Kidney glomerular epithelial cell (primary cell): ENCODE data around the gene POLR2J3.
"Not testable (repeated sequence)": the region's sequence is repeated elsewhere in the genome, so short reads cannot be mapped to it uniquely, and the experiment has no call there.

Experiments
- DNase-seq: peaks from one replicate; lab custom pipeline; 2025; lab: John Stamatoyannopoulos, UW

Gene POLR2J3

GRCh38 chr7:102583495-102583894 is 11.1 kb upstream of the POLR2J3 start:
- DNase-seq: not testable (repeated sequence)

GRCh38 chr7:102581722-102582121 is 9.3 kb upstream of the POLR2J3 start:
- DNase-seq: not testable (repeated sequence)

- not testable (repeated sequence) for DNase-seq
Observed at GRCh38 chr7:102578486-102578885, 6.1 kb upstream of the POLR2J3 start.

GRCh38 chr7:102577315-102578240 is 5.2 kb upstream of the POLR2J3 start:
- not testable (repeated sequence) for DNase-seq

DNA sequence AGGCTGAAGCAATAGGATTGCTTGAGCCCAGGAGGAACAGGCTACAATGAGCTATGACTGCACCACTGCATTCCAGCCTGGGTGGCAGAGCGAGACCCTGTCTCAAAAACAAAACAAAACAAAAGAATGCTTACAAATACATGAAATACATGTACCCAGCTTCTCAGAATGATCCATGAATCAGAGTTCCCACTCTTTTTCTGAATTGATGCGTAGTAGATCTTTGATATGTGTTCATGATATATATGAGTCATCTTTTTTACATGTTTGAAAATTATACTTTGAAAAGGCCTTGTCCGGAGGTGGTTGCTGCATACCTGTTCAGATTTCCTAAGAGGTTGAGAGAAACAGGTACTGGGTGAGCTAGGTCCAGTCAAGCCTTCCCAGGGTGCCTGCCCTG is 4.0 kb upstream of the POLR2J3 start:
- DNase-seq: not testable (repeated sequence)

GRCh38 chr7:102574607-102575006 is 2.2 kb upstream of the POLR2J3 start:
- not testable (repeated sequence) for DNase-seq

GRCh38 chr7:102568620-102569019 is 3.8 kb downstream of the POLR2J3 start:
- not testable (repeated sequence) for DNase-seq

DNA sequence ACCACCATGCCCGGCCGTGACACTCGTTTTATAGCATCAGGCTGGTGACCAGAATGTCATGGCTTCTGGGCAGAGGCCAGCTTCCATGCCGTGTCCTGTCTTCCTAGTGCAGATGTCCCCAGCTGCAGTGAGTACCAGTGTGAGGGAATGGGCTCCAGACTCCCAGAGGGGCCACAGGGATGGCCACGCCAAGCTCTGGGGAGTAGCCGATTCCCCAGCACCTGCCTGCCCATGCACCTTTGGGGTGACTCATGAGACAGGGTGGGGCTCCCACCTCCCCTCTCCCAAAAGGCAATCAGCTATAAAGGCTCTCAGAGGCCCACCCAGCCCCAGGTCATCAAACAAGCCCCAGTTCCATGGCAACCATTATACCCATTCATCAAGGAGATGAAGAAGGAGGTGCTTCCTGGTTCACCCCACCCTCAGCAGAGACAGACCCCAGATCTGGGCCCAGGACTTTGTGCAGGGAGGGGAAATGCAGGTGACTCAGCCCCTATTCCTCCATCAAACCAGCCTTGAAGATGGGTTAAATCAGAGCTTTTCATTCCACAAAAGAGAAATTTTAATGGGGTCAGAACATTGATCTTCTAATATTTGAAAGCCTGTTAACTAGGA is 21.5 kb downstream of the POLR2J3 start, which contains the start of gene SPDYE2:
SPDYE2 (plus strand) TSS at position 419 of the 615 bp plus-strand sequence. CDS start 2,030 bp downstream, outside the sequence.
- not testable (repeated sequence) for DNase-seq

DNA sequence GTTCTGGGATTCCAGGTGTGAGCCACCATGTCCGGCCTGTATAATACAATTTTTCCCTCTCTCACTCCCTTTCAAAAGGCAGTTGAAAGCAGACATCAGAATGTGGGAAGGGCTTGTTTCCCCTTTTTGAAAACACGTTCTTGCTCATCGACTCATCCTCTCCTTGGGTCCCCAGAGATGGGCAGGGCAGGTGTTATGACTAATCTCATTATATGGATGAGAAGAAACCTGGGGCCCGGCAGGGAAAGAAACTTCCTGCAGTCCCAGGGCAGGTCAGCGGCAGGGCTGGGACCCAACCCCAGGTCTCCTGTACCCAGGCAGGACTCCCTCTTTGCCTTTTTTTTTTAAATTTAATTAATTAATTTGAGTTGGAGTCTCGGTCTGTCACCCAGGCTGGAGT is 26.0 kb downstream of the POLR2J3 start:
- DNase-seq: not testable (repeated sequence)

DNA sequence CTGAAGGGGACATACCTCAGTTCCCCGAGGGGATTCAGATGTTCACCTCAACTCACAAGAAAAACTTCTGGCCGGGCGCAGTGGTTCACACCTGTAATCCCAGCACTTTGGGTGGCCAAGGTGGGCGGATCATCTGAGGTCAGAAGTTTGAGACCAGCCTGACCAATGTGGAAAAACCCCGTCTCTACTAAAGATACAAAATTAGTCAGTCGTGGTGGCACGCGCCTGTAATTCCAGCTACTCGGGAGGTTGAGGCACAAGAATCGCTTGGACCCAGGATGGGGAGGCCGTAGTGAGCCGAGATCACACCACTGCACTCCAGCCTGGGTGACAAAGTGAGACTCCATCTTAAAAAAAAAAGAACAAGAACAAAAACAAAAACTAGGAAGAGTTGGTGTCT is 27.1 kb downstream of the POLR2J3 start:
- not testable (repeated sequence) for DNase-seq

DNA sequence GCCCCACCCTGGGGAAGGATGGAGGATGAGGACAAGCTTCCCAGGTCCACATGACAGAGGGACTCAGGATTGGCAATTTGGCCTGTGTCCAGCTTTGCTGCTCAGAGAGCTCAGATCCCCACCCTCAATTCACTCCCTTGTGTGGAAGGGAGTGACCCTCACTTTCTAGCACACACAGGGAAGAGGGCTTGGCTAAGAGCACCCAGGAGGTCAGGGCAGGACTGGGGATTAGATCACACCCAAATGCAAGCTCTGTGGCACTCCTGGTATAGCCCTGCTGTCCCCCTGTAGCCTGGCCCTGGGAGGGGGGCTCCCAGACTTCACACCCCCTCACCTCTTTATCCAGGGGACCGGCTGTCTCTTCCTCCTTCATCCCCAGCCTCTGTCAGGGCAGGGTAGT is 28.0 kb downstream of the POLR2J3 start:
- DNase-seq: not testable (repeated sequence)

GRCh38 chr7:102543596-102543995 is 28.8 kb downstream of the POLR2J3 start, which contains the start of gene UPK3BL2:
Gene UPK3BL2 (minus strand): TSS chr7:102543696. CDS start chr7:102543636, 60 bp downstream.
- DNase-seq: not testable (repeated sequence)

DNA sequence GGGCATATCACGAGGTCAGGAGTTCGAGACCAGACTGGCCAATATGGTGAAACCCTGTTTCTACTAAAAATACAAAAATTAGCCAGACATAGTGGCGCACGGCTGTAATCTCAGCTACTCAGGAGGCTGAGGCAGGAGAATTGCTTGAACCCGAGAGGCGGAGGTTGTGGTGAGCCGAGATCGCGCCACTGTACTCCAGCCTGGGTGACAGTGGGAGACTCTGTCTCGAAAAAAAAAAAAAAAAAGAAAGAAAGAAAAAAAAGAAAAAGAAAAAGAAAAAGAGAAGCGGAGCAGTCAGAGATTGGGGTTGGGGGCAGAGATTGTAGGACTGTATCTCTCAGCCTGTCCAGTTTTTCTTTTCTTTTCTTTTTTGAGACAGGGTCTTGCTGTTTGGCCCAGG is 29.6 kb downstream of the POLR2J3 start:
- DNase-seq: not testable (repeated sequence)

DNA sequence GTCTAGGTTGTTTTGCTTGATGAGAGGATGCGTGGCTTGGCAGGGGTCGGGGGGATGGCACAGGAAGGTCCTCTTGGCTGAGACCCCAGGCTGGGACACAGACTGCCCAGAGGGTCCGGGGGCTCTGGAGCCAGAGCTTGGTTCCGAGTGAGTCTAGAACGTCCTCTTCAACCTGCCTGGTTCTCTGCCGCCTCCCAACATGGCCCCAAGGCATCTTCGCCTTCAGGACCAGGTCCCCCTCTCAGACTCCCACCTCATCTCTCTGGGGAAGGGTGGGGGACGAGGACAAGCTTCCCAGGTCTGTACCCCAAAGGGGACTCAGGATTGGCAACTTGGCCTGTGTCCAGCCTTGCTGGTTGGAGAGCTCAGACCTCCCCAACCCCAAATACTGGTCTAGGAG is 30.3 kb downstream of the POLR2J3 start:
- not testable (repeated sequence) for DNase-seq

- not testable (repeated sequence) for DNase-seq
Observed at GRCh38 chr7:102540604-102541003, 31.8 kb downstream of the POLR2J3 start.

DNA sequence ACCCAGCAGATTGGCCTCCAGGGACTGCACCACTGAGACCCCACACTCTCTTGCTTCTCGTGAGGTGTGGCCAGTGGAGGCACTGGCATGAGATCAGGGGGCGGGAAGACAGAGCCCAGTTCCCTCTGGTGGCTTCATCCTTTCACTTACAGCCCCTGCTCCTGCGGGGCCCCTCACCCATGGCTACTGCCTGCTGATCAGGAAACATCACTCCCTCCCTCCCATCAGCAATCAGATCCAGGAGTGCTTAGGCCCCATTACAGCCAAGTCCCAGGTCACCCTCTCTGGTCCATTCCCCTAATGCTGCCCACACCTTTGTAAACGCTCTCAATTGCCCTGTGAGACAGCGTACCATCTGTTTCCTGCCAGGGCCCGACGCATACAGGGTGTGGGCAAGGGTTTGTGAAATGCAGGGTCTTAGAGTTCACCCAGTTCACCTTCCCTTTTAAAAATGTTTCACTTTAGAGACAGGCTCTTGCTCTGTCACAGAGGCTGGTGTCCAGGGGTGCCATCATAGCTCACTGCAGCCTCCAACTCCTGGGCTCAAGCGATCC is 37.2 kb downstream of the POLR2J3 start:
- DNase-seq: not testable (repeated sequence)

DNA sequence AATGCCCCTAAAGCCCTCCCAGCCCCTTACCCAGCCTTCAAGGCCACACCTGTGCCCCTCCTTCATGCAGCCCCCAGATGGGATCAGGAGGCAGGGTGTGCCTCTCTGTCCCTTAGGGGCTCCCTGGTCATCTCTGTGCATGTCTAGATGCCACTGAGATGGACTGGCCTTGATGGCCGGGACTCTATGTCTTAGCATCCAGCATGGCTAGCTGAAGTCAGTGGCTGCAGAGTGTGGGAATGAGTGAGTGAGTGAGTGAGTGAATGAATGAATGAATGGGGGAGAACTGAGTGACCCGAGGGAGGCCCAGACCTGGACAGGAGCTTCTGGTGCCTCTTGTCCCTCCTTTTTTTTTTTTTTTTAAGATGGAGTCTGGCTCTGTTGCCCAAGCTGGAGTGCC is 40.3 kb downstream of the POLR2J3 start:
- not testable (repeated sequence) for DNase-seq

DNA sequence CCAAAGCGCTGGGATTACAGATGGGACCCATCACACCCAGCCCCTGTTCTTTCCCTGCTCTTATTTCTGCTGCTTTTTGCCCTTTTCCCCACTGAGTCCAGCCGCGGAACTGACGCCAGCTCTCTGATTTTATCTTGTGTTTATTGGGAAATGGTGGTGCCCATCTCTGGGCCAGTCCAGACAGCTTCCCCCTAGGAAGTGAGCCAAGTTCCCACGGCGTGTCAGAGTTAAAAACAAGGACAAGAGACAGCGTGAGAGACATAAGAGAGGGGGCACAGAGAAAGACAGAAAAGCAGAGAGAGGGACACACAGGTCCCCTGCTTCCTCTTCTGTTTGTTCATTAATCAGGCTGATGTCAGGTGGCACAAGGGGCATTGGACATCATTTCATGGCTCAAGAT is 40.8 kb downstream of the POLR2J3 start:
- DNase-seq: not testable (repeated sequence)

DNA sequence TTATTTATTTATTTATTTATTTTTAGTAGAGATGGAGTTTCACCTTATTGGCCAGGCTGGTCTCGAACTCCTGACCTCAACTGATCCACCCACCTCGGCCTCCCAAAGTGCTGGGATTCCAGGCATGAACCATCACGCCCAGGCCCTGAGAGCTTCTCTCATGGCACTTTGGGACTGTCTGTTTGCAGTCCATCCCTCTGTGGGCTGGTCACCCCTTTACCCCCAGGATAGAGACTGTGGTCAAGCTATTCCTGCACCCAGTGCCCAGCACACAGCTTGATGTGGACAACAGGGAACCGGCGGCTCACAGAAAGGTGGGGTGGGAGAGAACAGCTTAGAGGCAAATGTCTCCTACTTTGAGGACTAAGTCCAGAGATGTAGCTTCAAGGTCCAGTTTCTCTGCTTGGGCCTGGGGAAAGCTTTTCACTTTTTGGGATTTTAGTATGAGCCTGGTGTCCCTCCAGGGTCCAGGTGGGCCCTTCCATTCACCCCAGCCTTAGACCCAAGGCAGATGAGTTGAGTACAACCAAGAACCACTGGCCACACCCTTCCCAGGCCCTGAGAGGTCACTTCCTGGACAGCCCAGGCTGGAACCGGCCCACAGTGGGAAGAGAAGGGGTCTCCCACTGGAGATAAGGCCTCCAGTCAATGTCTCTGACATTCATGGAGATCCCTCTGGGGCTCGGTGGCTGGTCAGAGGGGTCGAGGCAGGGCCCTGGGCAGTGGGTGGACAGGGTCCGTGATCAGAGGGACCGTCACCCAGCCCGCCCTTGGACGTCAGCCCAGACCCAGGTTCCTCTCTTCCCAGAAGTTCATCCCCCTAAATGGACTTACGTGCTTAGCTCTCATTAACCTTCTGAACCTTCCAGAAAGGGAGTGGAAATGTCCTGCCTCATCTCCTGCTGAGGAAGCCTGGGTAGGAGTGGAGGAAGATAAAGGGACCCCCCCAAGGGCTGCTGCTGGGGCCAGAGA is 44.3 kb downstream of the POLR2J3 start:
- not testable (repeated sequence) for DNase-seq

DNA sequence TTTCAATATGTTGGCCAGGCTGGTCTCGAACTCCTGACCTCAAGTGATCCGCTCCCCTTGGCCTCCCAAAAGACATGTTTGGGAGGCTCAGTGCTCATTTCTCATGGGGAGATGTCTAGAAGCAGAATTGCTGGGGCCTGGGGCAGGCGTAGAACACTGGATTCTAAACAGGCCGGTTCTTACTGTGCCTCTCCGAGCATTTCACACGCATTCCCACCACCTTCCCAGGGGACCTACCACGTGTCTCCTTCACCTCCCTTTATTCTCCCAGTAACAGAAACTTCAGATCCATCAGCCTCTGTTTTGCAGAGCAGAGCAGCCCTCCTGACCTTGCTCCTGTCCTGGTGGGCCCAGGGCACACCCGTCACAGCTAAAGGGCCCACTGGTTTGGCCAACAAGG is 45.2 kb downstream of the POLR2J3 start:
- not testable (repeated sequence) for DNase-seq

- not testable (repeated sequence) for DNase-seq
Observed at GRCh38 chr7:102524803-102525202, 47.6 kb downstream of the POLR2J3 start.
